Heart left ventricle (tissue), 16 donors: ENCODE data around the gene TUSC1. TPM values are rescaled to one million over a fixed set of nuclear protein-coding genes. Genes with fewer than 3 reads are reported as not detected.
"Not testable (repeated sequence)": the region's sequence is repeated elsewhere in the genome, so short reads cannot be mapped to it uniquely, and the experiment has no call there.

Experiments
- ATAC-seq, 4 donors: fragments of 200-7000 bp; cut with Tn5 transposase; one replicate each; pipeline ENCODE4 v1.9.1; 2020 to 2022; ENCODE audit warnings: moderate library complexity in 4 of 4, mild to moderate bottlenecking in 3 of 4, moderate number of reproducible peaks in 1 of 4
- DNase-seq, 5 donors: peaks; one replicate each; pipeline ENCODE4 v3.0.0-alpha.2; 2020
- H3K27ac ChIP-seq, 12 donors: fragments of 200-600 bp; sonication (generic) in 4 of 12; one replicate each; pipeline versions ENCODE4 v1.5.0 to v1.8.0; 2016 to 2022; ENCODE audit warnings: mild to moderate bottlenecking in 2 of 12
- H3K27me3 ChIP-seq, 9 donors: fragments of 200-600 bp; sonication (generic) in 2 of 9; one replicate each; pipeline versions ENCODE4 v1.5.1 to v1.8.0; 2016 to 2022; ENCODE audit warnings: mild to moderate bottlenecking in 3 of 9
- H3K36me3 ChIP-seq, 9 donors: fragments of 200-600 bp; sonication (generic) in 2 of 9; one replicate each; pipeline versions ENCODE4 v1.5.0 to v1.8.0; 2018 to 2022; ENCODE audit warnings: mild to moderate bottlenecking in 2 of 9
- H3K4me1 ChIP-seq, 12 donors: fragments of 200-600 bp; sonication (generic) in 4 of 12; one replicate each; pipeline versions ENCODE4 v1.5.0 to v1.8.0; 2016 to 2022; ENCODE audit warnings: mild to moderate bottlenecking in 3 of 12
- H3K4me3 ChIP-seq, 12 donors: fragments of 200-600 bp; sonication (generic) in 4 of 12; one replicate each; pipeline versions ENCODE4 v1.5.0 to v1.8.0; 2017 to 2022; ENCODE audit warnings: mild to moderate bottlenecking in 9 of 12, moderate library complexity in 4 of 12
- H3K9me3 ChIP-seq, 12 donors: fragments of 200-600 bp; sonication (generic) in 4 of 12; one replicate each; pipeline versions ENCODE4 v1.5.0 to v1.8.0; 2016 to 2022; ENCODE audit warnings: mild to moderate bottlenecking in 1 of 12
- CTCF ChIP-seq, 12 donors: fragments of 200-600 bp; sonication (generic) in 4 of 12; IDR thresholded peaks; one replicate each; pipeline versions ENCODE4 v1.5.0 to v1.8.0; 2018 to 2022; ENCODE audit warnings: antibody characterized with exemption in 12 of 12, mild to moderate bottlenecking in 5 of 12
- POLR2A ChIP-seq, 2 donors: fragments of 450-650 bp; IDR thresholded peaks; one replicate each; pipeline ENCODE4 v1.6.1; 2017; ENCODE audit warnings: antibody characterized with exemption in 2 of 2, mild to moderate bottlenecking in 2 of 2, moderate library complexity in 2 of 2
- WGBS, 4 donors: extraction: QIAGEN DNeasy Blood & Tissue Kit in 2 of 4; methylation state at CpG; one replicate each; pipeline versions ENCODE4 v1.1.5 to v1.1.7; 2013 to 2018; 5-methylcytosine and 5-hydroxymethylcytosine counted together
- intact Hi-C, 10 donors: fragments of 100-400 bp; cut with DNase I; formaldehyde crosslinking; loops; one replicate each; pipeline versions ENCODE4 v1.11.1 to v1.14.2; 2022
- polyA plus RNA-seq, 2 donors: library from polyadenylated mRNA; stranded (reverse); fragments of 200-250 nt; gene quantifications; one replicate each; pipeline ENCODE4 v1.2.3, GENCODE V29; 2013
- total RNA-seq, 9 donors: library from RNA; depleted of rRNA in 2 of 9; stranded (reverse); fragments of >200 nt in 2 of 9; fragmentation: NEBNext Ultra II Directional in 3 of 9; extraction: Animal tissue kit (Norgen Biotek cat#: 25700) in 3 of 9; gene quantifications; one replicate each; pipeline versions ENCODE4 v1.1.0 to v1.2.4, GENCODE V29; 2016 to 2023
- donor health status: ischemic (EF 13 %, LVEDD 7.1; RV severe dilation, severe dysfunction).
- donor health status: healthy with polysubstance abuse.
- donor health status: DM: no; HTN: yes; CAD: no.
- donor health status: DM: no; HTN: no; CAD: no.
- donor health status: ischemic (EF 25% LVEDD 6.9; RV normal size, moderate dysfunction).
- donor health status: ischemic (EF 25% LVEDD 5.7; RV mildly dilated, moderate dysfunction).
- donor health status: healthy.
- donor health status: DM: yes; HTN: yes; CAD: no.
- donor health status: ischemic (EF 35%, LVEDD 5.7; RV mildly dilated, moderate dysfunction).
- donor health status: nonischemic (EF 11% LVEDD 7.7; RV severe dilation, severe dysfunction).
- donor health status: DM: yes; HTN: yes; CAD: no.
- donor health status: PGD.
- donor health status: ischemic (EF 29% LVEDD 5.4; RV normal size, mild dysfunction).
- donor health status: nonischemic (EF 23%, LVEDD 6.1; RV moderate dilation, normal function).

The TUSC1 gene
- total and polyA plus RNA-seq, 11 donors, result 6.5 to 21.6 (median 8.8) TPM

- no peak for DNase-seq
- Histone ChIP-seq H3K4me3 (no peak overlapping the region), H3K36me3 (no peaks in the 10 kb centered on the region), H3K9me3 (no peaks in the 10 kb centered on the region), H3K4me1 (peaks cover 0 to 3% (median 0%) of the 10 kb centered on the region in 12 donors), H3K27me3 (no peaks in the 10 kb centered on the region), H3K27ac (no peak overlapping the region)
- 92 to 93% (median 93%) methylated on average over 3 of the region's 3 CpGs for WGBS, 4 donors
- intact Hi-C loops, result no loop called here
- no peak for TF ChIP-seq CTCF (IDR thresholded peaks at IDR 0.05)
- no peak for TF ChIP-seq POLR2A (IDR thresholded peaks at IDR 0.05)
- ATAC-seq, result no peak
Measured at GRCh38 chr9:25702536-25702935, 24.3 kb upstream of the TUSC1 start.

GRCh38 chr9:25700899-25701298, 22.7 kb upstream of the TUSC1 start:
- H3K9me3 ChIP-seq, ATAC-seq, H3K4me3 ChIP-seq, H3K27me3 ChIP-seq, DNase-seq, intact Hi-C loops, H3K4me1 ChIP-seq, H3K36me3 ChIP-seq, H3K27ac ChIP-seq: not testable (repeated sequence)
- 34 to 49% (median 38%) methylated on average over 3 of the region's 3 CpGs for WGBS, 4 donors

GRCh38 chr9:25700430-25700829, 22.2 kb upstream of the TUSC1 start:
- TF ChIP-seq POLR2A (IDR thresholded peaks at IDR 0.05) (no peak), CTCF (IDR thresholded peaks at IDR 0.05) (no peak)
- no peak for ATAC-seq

GRCh38 chr9:25691786-25692185, 13.5 kb upstream of the TUSC1 start:
- no peaks in the 10 kb centered on the region for H3K36me3 ChIP-seq
- no peaks in the 10 kb centered on the region for H3K9me3 ChIP-seq
- TF ChIP-seq POLR2A (IDR thresholded peaks at IDR 0.05), result no peak
- no peak for TF ChIP-seq CTCF (IDR thresholded peaks at IDR 0.05)
- no peaks in the 10 kb centered on the region for H3K4me1 ChIP-seq
- WGBS, 4 donors, result 65 to 88% (median 73%) methylated on average over 4 of the region's 4 CpGs
- intact Hi-C loops, result no loop called here
- H3K4me3 ChIP-seq, result no peak overlapping the region
- DNase-seq (no peak), ATAC-seq (no peak)
- no peak overlapping the region for H3K27ac ChIP-seq
- no peaks in the 10 kb centered on the region for H3K27me3 ChIP-seq

More at GRCh38 chr9:25700430-25700829, 22.2 kb upstream of the TUSC1 start:
- DNase-seq, result no peak
- intact Hi-C loops, result no loop called here
- Histone ChIP-seq H3K4me1 (peaks cover 0 to 3% (median 0%) of the 10 kb centered on the region in 12 donors), H3K27me3 (no peaks in the 10 kb centered on the region), H3K27ac (no peak overlapping the region), H3K9me3 (no peaks in the 10 kb centered on the region), H3K4me3 (no peak overlapping the region), H3K36me3 (no peaks in the 10 kb centered on the region)

- H3K4me1 ChIP-seq, result peaks cover 0 to 6% (median 0%) of the 10 kb centered on the region in 12 donors
- no peak for TF ChIP-seq CTCF (IDR thresholded peaks at IDR 0.05)
- TF ChIP-seq POLR2A (IDR thresholded peaks at IDR 0.05), result no peak
Measured at GRCh38 chr9:25684321-25684720, 6.1 kb upstream of the TUSC1 start.

More at GRCh38 chr9:25684321-25684720, 6.1 kb upstream of the TUSC1 start:
- Histone ChIP-seq H3K36me3 (no peaks in the 10 kb centered on the region), H3K27me3 (no peaks in the 10 kb centered on the region), H3K27ac (no peak overlapping the region), H3K4me3 (no peak overlapping the region), H3K9me3 (peaks cover 0 to 9% (median 0%) of the 10 kb centered on the region in 12 donors)
- DNase-seq (no peak), ATAC-seq (no peak)
- intact Hi-C loops, result no loop called here
